H1 (cell line): ENCODE measurements around the gene LCE2C. TPM values are rescaled to one million over a fixed set of nuclear protein-coding genes. Genes with fewer than 3 reads are reported as not detected.

Experiments used
- CTCF ChIA-PET: fragments of 300-600 bp; sonication (Branson Sonifier 250); formaldehyde crosslinking; loops from one replicate; lab custom pipeline; 2021; ENCODE audit not compliant: partially characterized antibody; lab: Charles Lee
- POLR2A ChIA-PET: fragments of 300-600 bp; sonication (Branson Sonifier 250); formaldehyde crosslinking; loops from one replicate; lab custom pipeline; 2021; ENCODE audit warnings: inconsistent platforms; ENCODE audit not compliant: partially characterized antibody; lab: Charles Lee
- DNase-seq, 2 experiments: peaks; one replicate each; pipeline versions ENCODE4 v3.0.0 to v3.0.0-alpha.2; 2010 to 2022; ENCODE audit warnings: low spot score in 2 of 2, low read depth in 1 of 2, mixed read lengths in 1 of 2
- FAIRE-seq: peaks from 2 replicates; lab custom pipeline; 2011; peaks lifted over from hg19 to GRCh38; lab: Jason Lieb, UNC
- H2AFZ ChIP-seq: 2 replicates; pipeline ENCODE4 v1.8.1; 2012; ENCODE audit warnings: low read length, inconsistent platforms
- H2AK5ac ChIP-seq: 2 replicates; pipeline ENCODE4 v1.6.1; 2013; ENCODE audit warnings: low read depth, low read length
- H2BK120ac ChIP-seq: replicated peaks from 2 replicates; pipeline ENCODE3; 2013; ENCODE audit warnings: low read depth, low read length, inconsistent platforms
- H2BK12ac ChIP-seq: 2 replicates; pipeline ENCODE4 v1.6.1; 2013; ENCODE audit warnings: low read depth, low read length
- H2BK15ac ChIP-seq: 2 replicates; pipeline ENCODE4 v1.6.1; 2013; ENCODE audit warnings: low read length
- H2BK20ac ChIP-seq: 2 replicates; pipeline ENCODE4 v1.6.1; 2013; ENCODE audit warnings: low read length
- H2BK5ac ChIP-seq: 2 replicates; pipeline ENCODE4 v1.6.1; 2013; ENCODE audit warnings: low read depth, low read length
- H3K14ac ChIP-seq: 2 replicates; pipeline ENCODE4 v1.6.1; 2013; ENCODE audit warnings: inconsistent platforms; ENCODE audit not compliant: insufficient read length
- H3K18ac ChIP-seq: 2 replicates; pipeline ENCODE4 v1.6.1; 2013; ENCODE audit warnings: low read length; ENCODE audit errors: extremely low read depth
- H3K23ac ChIP-seq: 2 replicates; pipeline ENCODE4 v1.6.1; 2013; ENCODE audit warnings: inconsistent platforms; ENCODE audit not compliant: insufficient read length
- H3K23me2 ChIP-seq: 2 replicates; pipeline ENCODE4 v1.6.1; 2013; ENCODE audit warnings: low read depth, low read length
- H3K27ac ChIP-seq: 2 replicates; pipeline ENCODE4 v1.6.1; 2011; ENCODE audit warnings: low read depth, low read length, inconsistent platforms
- H3K27me3 ChIP-seq, 4 experiments: replicated peaks in 1 of 4; 1 replicate in 1 of 4; 2 replicates in 3 of 4; pipeline versions ENCODE4 v1.6.1 to v1.8.1; 2011 to 2013; ENCODE audit warnings: low read length in 3 of 4, mild to moderate bottlenecking in 3 of 4, inconsistent platforms in 2 of 4, mixed read lengths in 2 of 4, moderate library complexity in 1 of 4; ENCODE audit not compliant: control insufficient read depth in 3 of 4, insufficient read depth in 3 of 4; ENCODE audit errors: extremely low read depth in 1 of 4
- H3K36me3 ChIP-seq, 4 experiments: 2 replicates each; pipeline versions ENCODE4 v1.6.1 to v1.8.1; 2011 to 2013; ENCODE audit warnings: mild to moderate bottlenecking in 4 of 4, low read length in 3 of 4, moderate library complexity in 2 of 4, control low read depth in 1 of 4, inconsistent platforms in 1 of 4; ENCODE audit not compliant: insufficient read depth in 4 of 4, control insufficient read depth in 2 of 4
- H3K4ac ChIP-seq: replicated peaks from 2 replicates; pipeline ENCODE3; 2013; ENCODE audit warnings: low read length, low read depth, mixed read lengths, inconsistent platforms; ENCODE audit not compliant: insufficient read length
- H3K4me1 ChIP-seq, 4 experiments: replicated peaks in 1 of 4; 1 replicate in 1 of 4; 2 replicates in 3 of 4; pipeline versions ENCODE4 v1.6.1 to v1.8.1; 2011 to 2013; ENCODE audit warnings: low read length in 3 of 4, inconsistent platforms in 2 of 4, mixed read lengths in 1 of 4; ENCODE audit not compliant: insufficient read depth in 4 of 4, control insufficient read depth in 3 of 4
- H3K4me2 ChIP-seq, 2 experiments: 2 replicates each; pipeline versions ENCODE4 v1.6.1 to v1.8.1; 2011 to 2013; ENCODE audit warnings: low read depth in 2 of 2, low read length in 2 of 2, control low read depth in 1 of 2, inconsistent platforms in 1 of 2, mild to moderate bottlenecking in 1 of 2; ENCODE audit not compliant: insufficient read depth in 1 of 2
- H3K4me3 ChIP-seq, 4 experiments: fragments of 200-600, 300-600 bp in 1 of 4; sonication (generic), shearing (Covaris generic), sonication (Bioruptor Twin) in 1 of 4; 2 replicates each; pipeline versions ENCODE4 v1.5.1 to v1.8.1; 2011 to 2016; ENCODE audit warnings: low read length in 4 of 4, low read depth in 3 of 4, control low read depth in 2 of 4, inconsistent platforms in 2 of 4, mild to moderate bottlenecking in 2 of 4, mixed read lengths in 1 of 4, moderate library complexity in 1 of 4; ENCODE audit not compliant: insufficient read depth in 2 of 4; ENCODE audit errors: extremely low read depth in 1 of 4
- H3K56ac ChIP-seq: replicated peaks from 2 replicates; pipeline ENCODE3; 2013; ENCODE audit warnings: low read depth, mild to moderate bottlenecking, mixed read lengths, low read length, inconsistent platforms; ENCODE audit not compliant: insufficient read length
- H3K79me1 ChIP-seq: 2 replicates; pipeline ENCODE4 v1.6.1; 2013; ENCODE audit warnings: low read depth, low read length, control low read depth
- H3K79me2 ChIP-seq, 2 experiments: 2 replicates each; pipeline versions ENCODE4 v1.6.1 to v1.8.1; 2012 to 2013; ENCODE audit warnings: low read length in 2 of 2, mild to moderate bottlenecking in 2 of 2, inconsistent platforms in 1 of 2; ENCODE audit not compliant: insufficient read depth in 2 of 2, control insufficient read depth in 1 of 2
- H3K9ac ChIP-seq, 4 experiments: replicated peaks in 1 of 4; 1 replicate in 1 of 4; 2 replicates in 3 of 4; pipeline versions ENCODE4 v1.6.1 to v1.8.1; 2011 to 2013; ENCODE audit warnings: low read depth in 3 of 4, low read length in 3 of 4, control low read depth in 2 of 4, mild to moderate bottlenecking in 2 of 4, moderate library complexity in 2 of 4, inconsistent platforms in 1 of 4; ENCODE audit errors: extremely low read depth in 1 of 4
- H3K9me3 ChIP-seq, 2 experiments: 2 replicates each; pipeline versions ENCODE4 v1.6.1 to v1.8.1; 2012 to 2013; ENCODE audit warnings: mild to moderate bottlenecking in 2 of 2, moderate library complexity in 2 of 2, control low read depth in 1 of 2, inconsistent platforms in 1 of 2, low read depth in 1 of 2, low read length in 1 of 2, mixed read lengths in 1 of 2; ENCODE audit not compliant: insufficient read depth in 2 of 2
- H4K20me1 ChIP-seq, 2 experiments: replicated peaks in 1 of 2; 2 replicates each; pipeline versions ENCODE3 to v1.8.1; 2011 to 2013; ENCODE audit warnings: inconsistent platforms in 2 of 2, low read length in 2 of 2, mild to moderate bottlenecking in 1 of 2; ENCODE audit not compliant: insufficient read depth in 2 of 2, control insufficient read depth in 1 of 2
- H4K5ac ChIP-seq: 2 replicates; pipeline ENCODE4 v1.6.1; 2013; ENCODE audit warnings: low read length, low read depth, mixed read lengths, inconsistent platforms; ENCODE audit not compliant: insufficient read length
- H4K8ac ChIP-seq: 2 replicates; pipeline ENCODE4 v1.8.0; 2013; ENCODE audit warnings: mild to moderate bottlenecking, moderate library complexity, low read length, inconsistent platforms; ENCODE audit not compliant: insufficient read depth; ENCODE audit errors: extremely low read depth
- H4K91ac ChIP-seq: replicated peaks from 2 replicates; pipeline ENCODE3; 2013; ENCODE audit warnings: low read length, mixed read lengths, inconsistent platforms; ENCODE audit not compliant: insufficient read length
- ATF3 ChIP-seq: IDR thresholded peaks from 2 replicates; pipeline ENCODE4 v1.6.1; 2011; ENCODE audit warnings: low read depth, mild to moderate bottlenecking, low read length; ENCODE audit not compliant: insufficient read depth
- GTF2F1 ChIP-seq: IDR thresholded peaks from 2 replicates; pipeline ENCODE4 v1.6.1; 2012; ENCODE audit warnings: low read depth, low read length, improper control_type of control experiment, borderline replicate concordance
- NANOG ChIP-seq: IDR thresholded peaks from 2 replicates; pipeline ENCODE4 v1.6.1; 2011; ENCODE audit warnings: low read length, low read depth, mild to moderate bottlenecking, inconsistent platforms; ENCODE audit not compliant: insufficient read depth, poor library complexity, severe bottlenecking
- RBBP5 ChIP-seq: IDR thresholded peaks from 2 replicates; pipeline ENCODE4 v1.7.1; 2012; ENCODE audit warnings: low read depth, mild to moderate bottlenecking, inconsistent platforms, low read length, moderate library complexity, borderline replicate concordance
- RFX5 ChIP-seq: IDR thresholded peaks from 2 replicates; pipeline ENCODE4 v1.6.1; 2011; ENCODE audit warnings: low read depth, low read length, improper control_type of control experiment, borderline replicate concordance
- WGBS, 2 experiments: shearing (Covaris generic) in 1 of 2; methylation state at CpG; one replicate each; pipeline versions ENCODE4 v1.1.6 to v1.1.7; 2013 to 2015; ENCODE audit warnings: low lambda C conversion rate in 2 of 2, mixed read lengths in 2 of 2, inconsistent platforms in 1 of 2, low coverage in 1 of 2, missing lambda C conversion rate in 1 of 2; ENCODE audit not compliant: insufficient replicate concordance in 2 of 2, insufficient coverage in 1 of 2, insufficient read length in 1 of 2; ENCODE audit errors: extremely low coverage in 1 of 2, missing lambda C conversion rate in 1 of 2; 5-methylcytosine and 5-hydroxymethylcytosine counted together
- polyA plus RNA-seq, 7 experiments: library from polyadenylated mRNA; depleted of rRNA in 3 of 7; stranded (reverse) in 5 of 7; unstranded in 2 of 7; fragments of >200 nt in 5 of 7; fragments of 200-250 nt in 2 of 7; gene quantifications; 1 replicate in 5 of 7; 2 replicates in 1 of 7; 4 replicates in 1 of 7; pipeline versions ENCODE4 v1.2.1 to v1.2.3, GENCODE V29; 2011 to 2013; ENCODE audit warnings: missing spikeins in 2 of 7, mixed read lengths in 2 of 7
- total RNA-seq: library from RNA; stranded (reverse); fragmentation: NEBNext Ultra II Directional; extraction: Animal tissue kit (Norgen Biotek cat#: 25700); gene quantifications from 2 replicates; pipeline ENCODE4 v1.2.1, GENCODE V29; 2021
- TF ChIP-seq, protein P1 (sequence below), 3 experiments: IDR thresholded peaks; 1 replicate in 2 of 3; 2 replicates in 1 of 3; pipeline versions ENCODE4 v1.5.1 to v1.6.1; 2011; ENCODE audit warnings: low read length in 3 of 3, mild to moderate bottlenecking in 3 of 3, inconsistent platforms in 2 of 3, low read depth in 1 of 3, moderate library complexity in 1 of 3; ENCODE audit not compliant: insufficient read depth in 1 of 3; ENCODE audit errors: control extremely low read depth in 1 of 3

Gene LCE2C
- total and polyA plus RNA-seq, 2 of the 8 experiments (the other 6 are each of a cell fraction or from before 2014, with no cell fraction given): not detected

DNA sequence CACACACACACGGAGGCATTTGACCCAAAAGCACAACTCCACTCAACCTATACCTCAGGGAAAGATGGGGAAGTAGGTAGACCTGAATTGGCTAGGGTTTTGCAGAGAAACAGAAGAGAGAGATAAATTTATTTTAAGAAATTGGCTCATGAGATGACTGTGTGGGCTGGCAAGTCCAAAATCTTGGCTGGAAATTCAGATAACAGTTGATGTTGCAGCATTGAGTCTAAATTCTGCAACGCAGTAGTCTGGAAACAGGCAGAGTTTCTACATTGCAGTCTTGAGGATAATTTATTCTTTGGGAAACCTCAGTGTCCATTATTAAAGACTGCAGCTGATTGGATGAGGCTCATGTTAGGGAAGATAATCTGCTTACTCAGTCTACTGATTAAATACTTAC, 6.5 kb downstream of the LCE2C start:
- no peaks in the 10 kb centered on the region for H3K36me3 ChIP-seq
- H4K20me1 ChIP-seq: no peaks in the 10 kb centered on the region
- no peak overlapping the region for H3K9ac ChIP-seq
- FAIRE-seq: no peak
- H3K9me3 ChIP-seq: peaks cover 76 to 77% of the 10 kb centered on the region in 2 experiments
- no peak overlapping the region for H2BK12ac ChIP-seq
- no peak for DNase-seq
- no peak overlapping the region for H3K14ac ChIP-seq
- H3K4me3 ChIP-seq: no peak overlapping the region
- H2BK5ac ChIP-seq: no peak overlapping the region
- no peak overlapping the region for H3K18ac ChIP-seq
- CTCF ChIA-PET: interaction anchor here (0.6 kb wide), 1 partner anchor 189 kb away, joined by 3 read pairs; no protein-coding TSS in a partner anchor
- H3K79me2 ChIP-seq: no peaks in the 10 kb centered on the region
- no peak overlapping the region for H3K23ac ChIP-seq
- H3K56ac ChIP-seq: no peak overlapping the region
- no peak overlapping the region for H2AFZ ChIP-seq
- H3K4me2 ChIP-seq: no peak overlapping the region
- WGBS, 2 experiments: 69% methylated on average over 2 of the region's 2 CpGs; no CpG with 5 or more reads in 1 of the 2 experiments
- H4K5ac ChIP-seq: no peak overlapping the region
- H3K27ac ChIP-seq: no peak overlapping the region
- H3K4me1 ChIP-seq: no peaks in the 10 kb centered on the region
- H4K8ac ChIP-seq: no peak overlapping the region
- no peak overlapping the region for H2BK15ac ChIP-seq
- no peak overlapping the region for H2BK120ac ChIP-seq
- H3K27me3 ChIP-seq: no peaks in the 10 kb centered on the region
- H2BK20ac ChIP-seq: no peak overlapping the region
- H3K4ac ChIP-seq: no peak overlapping the region
- no peak for TF ChIP-seq RBBP5
- no peak for TF ChIP-seq NANOG
- no peak for TF ChIP-seq ATF3
- TF ChIP-seq, protein P1, sequence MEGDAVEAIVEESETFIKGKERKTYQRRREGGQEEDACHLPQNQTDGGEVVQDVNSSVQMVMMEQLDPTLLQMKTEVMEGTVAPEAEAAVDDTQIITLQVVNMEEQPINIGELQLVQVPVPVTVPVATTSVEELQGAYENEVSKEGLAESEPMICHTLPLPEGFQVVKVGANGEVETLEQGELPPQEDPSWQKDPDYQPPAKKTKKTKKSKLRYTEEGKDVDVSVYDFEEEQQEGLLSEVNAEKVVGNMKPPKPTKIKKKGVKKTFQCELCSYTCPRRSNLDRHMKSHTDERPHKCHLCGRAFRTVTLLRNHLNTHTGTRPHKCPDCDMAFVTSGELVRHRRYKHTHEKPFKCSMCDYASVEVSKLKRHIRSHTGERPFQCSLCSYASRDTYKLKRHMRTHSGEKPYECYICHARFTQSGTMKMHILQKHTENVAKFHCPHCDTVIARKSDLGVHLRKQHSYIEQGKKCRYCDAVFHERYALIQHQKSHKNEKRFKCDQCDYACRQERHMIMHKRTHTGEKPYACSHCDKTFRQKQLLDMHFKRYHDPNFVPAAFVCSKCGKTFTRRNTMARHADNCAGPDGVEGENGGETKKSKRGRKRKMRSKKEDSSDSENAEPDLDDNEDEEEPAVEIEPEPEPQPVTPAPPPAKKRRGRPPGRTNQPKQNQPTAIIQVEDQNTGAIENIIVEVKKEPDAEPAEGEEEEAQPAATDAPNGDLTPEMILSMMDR (IDR thresholded peaks at IDR 0.05; ENCODE audit: control extremely low read depth in 1 of 3, insufficient read depth in 1 of 3, low read depth in 1 of 3, low read length in 3 of 3): no peak
- TF ChIP-seq RFX5: no peak
- TF ChIP-seq GTF2F1: no peak
- no peaks in the 10 kb centered on the region for H3K79me1 ChIP-seq
- H2AK5ac ChIP-seq: no peak overlapping the region
- H3K23me2 ChIP-seq: no peaks in the 10 kb centered on the region
- no peak overlapping the region for H4K91ac ChIP-seq
- POLR2A ChIA-PET: no interaction called here
